CD4-positive, alpha-beta T cell treated with Interferon alpha-2 for 1 hour (primary cell): ENCODE data around the gene DGKI.
A peak's percentile ranks its signal among the peaks of the same experiment; 100 is the strongest.

Experiments used
- DNase-seq, 2 donors: peaks; one replicate each; pipeline ENCODE4 v3.0.0-alpha.2; 2020 to 2022

DGKI gene

DNA sequence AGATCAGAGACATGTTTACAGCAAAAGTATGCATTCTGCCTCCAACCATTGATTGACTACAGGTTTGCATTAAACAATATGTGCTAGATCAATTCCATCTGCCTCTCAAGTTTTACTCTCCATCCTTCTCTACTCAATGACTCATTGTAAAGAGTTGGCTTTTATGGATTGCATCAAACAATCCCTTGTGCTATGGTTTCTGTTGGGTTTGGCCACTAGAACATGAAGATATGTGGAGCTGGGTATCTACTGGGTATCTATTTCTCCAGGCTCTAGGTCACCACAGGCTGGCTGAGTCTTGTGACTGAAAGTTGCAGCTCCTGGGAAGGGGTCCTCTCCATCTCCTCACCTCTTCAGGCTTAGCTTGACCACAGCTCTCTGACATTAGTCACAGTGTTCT, 204.7 kb downstream of the DGKI start:
- DNase-seq, result no peak

DNA sequence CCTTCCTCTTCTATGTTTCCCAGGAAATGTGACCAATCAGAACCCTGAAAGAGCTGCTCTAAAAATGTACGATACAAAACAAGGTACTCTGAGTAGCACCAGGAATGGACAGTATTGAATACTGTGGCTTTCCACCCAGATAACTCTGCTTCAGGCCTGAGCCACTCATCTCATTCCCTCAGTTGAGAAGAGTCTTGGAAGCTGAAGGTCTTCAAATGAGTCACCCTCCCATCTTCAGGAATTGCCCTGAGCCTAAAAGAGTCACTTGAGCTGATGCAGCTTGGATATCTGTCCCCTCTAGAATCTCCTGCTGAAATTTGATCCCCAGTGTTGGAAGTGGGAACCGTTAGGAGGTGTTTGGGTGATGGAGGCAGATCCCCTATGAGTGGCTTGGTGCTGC, 210.4 kb downstream of the DGKI start:
- DNase-seq, result no peak

DNA sequence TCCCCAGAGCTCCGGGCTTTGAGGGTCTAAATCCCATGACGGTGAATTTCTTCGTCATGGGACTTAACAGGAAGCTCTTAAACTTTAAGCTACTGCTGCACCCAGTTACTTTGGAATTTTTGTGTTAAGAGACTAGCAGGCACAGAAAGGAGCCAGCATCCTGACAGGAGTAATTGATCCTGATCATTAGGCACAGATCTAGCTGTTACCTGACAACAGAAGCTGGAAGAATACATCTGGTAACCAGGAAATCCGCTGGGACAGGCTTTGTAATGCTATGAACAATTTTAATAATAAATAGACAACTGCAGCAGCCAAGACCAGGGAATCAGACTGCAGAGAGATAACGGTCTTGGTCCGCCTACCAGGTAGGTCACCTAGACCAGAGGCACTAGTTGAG, 210.9 kb downstream of the DGKI start:
- no peak for DNase-seq

DNA sequence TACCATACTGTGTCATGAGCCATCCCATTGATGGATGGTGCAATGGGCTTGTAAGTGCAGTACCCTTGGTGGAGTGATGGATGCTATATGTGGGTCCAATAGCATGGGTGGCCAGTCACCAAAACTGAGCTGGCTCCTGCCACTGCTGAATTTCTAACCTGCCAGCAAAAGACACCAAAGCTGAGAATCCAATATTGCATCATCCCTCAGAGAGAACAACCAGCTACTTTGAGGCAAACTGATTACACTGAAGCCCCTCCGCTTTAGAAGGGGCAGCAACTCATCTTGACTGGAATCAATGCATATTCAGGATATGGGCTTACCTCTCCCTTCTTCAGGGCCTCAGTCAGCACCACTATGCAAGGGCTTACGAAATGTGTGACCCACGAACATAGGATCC, 211.6 kb downstream of the DGKI start:
- DNase-seq, result no peak

DNA sequence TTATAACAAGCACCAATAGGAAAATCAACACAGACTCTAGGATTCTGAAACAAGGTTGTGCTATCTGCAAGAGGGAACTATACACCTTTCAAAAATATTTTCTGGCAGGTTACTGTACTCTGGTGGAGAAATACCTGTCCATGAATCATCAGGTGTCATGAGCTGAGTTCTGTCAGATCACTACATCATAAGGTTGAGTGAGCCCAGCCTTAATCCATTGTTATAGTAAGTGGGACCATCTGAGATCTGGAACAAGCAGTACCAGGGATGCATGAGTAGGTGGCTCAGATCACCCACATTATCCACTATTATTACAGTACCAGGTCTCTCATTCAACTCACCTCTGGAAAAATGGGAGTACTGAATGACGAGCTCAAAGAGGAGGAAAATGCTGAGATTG, 212.4 kb downstream of the DGKI start:
- no peak for DNase-seq

DNA sequence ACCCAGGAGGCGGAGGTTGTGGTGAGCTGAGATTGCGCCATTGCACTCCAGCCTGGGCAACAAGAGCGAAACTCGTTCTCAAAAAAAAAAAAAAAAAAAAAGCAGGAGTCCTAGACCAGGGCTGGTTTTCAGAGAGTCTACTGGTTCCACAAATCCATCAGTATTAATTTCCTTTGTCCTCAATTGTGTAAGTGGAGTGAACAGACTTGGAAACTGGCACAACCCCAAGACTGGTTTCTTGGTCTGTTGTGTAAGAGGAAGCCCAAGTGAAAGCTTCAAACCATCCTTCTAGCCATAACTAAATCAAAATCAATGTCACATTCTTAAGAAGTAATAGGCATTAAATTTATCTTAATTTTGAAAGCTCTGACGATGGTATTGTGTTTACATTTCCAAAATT, 213.6 kb downstream of the DGKI start:
- no peak for DNase-seq

DNA sequence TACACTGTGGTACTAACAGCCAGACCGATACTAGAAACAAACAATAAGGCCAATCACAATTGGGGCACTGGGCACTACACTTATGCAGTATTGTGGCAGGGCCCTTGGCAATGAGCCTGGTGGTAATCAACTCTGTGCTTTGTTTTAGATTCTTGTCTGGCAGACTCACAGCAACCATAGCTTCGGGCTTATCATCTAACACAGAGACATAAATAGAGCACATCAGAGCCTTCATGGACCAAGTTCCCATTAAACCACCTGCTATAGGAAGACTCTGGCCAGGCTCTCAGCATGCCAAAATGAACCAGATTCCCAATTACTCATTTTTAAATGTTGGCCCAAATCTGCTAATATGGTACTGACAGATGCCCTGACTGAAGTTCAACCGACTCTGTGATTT, 218.6 kb downstream of the DGKI start:
- no peak for DNase-seq

DNA sequence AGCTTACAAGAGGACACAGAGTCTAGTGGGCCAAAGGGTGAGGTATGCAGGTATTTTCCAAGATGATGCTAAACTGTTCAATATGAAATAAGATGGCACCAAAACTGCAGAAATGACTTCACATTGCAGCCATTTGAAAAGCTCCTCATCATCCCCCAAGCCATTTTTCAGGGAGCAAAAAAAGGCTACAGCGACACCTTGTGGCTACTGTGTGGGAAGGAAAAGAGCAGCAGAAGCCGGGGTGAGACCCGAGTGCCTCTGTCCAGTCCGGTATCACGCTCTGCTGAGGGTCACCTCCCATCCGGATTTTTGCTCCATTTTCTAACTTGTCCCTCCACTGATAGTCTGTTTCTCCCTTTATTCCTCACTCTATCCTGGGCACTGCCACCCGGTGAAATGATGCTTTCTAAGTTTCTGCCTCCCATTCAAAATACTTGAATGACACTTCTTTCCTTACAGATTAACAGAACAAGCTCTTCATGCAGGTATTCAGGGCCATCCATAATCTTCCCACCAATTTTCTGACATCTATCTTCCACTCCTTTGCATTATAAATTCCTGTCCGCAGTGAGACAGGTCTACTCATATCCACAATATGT, 220.2 kb downstream of the DGKI start:
- DNase-seq, result peak in 1 of 2 donors; percentile 24

DNA sequence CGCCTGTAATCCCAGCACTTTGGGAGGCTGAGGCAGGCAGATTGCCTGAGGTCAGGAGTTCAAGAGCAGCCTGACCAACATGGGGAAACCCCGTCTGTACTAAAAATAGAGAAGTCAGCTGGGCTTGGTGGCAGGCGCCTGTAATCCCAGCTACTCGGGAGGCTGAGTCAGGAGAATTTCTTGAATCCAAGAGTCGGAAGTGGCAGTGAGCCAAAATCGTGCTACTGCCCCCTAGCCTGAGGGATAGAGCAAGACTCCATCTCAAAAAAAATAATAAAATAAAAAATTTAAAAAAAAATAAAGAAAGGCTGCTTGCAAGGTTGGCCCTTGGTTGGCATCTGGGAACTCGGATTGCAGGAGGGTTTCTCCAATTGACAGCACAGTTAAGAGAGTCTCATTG, 221.6 kb downstream of the DGKI start:
- no peak for DNase-seq

DNA sequence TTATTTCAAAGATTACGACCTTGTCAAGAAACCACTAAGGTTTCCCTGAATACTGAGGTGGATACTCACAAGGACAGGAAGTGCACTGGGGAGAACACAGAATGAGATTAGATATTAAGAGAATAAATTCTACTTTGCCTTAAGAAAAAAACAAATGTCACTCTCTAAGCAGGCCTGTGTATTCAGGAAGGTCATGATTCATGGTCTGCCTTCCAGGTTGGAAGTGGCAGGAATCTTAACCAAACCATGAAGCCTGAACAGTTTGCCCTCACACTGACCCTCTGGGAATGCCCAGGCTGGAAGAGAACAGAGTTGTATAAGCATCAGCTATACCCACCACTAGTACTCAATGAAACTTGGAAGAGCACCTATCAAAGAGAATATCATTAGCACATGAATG, 227.6 kb downstream of the DGKI start:
- no peak for DNase-seq

DNA sequence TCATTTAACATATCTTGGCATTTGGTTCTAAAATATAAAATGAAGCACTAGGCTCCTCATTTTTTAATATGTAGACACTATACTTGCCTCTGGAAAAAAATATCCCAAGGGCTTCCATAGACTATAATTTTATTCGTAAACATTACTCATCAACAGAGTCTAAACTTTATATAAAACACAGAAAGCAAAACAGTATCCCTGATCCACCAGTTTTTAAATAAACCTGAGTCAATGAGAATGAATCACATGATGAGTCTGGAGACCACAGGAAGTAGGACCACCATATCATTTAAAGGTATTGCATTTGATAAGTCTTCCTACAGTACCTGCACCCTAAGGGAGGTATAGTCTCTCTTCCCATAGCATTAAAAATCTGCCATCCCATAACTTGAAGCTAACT, 228.0 kb downstream of the DGKI start:
- DNase-seq, result no peak

DNA sequence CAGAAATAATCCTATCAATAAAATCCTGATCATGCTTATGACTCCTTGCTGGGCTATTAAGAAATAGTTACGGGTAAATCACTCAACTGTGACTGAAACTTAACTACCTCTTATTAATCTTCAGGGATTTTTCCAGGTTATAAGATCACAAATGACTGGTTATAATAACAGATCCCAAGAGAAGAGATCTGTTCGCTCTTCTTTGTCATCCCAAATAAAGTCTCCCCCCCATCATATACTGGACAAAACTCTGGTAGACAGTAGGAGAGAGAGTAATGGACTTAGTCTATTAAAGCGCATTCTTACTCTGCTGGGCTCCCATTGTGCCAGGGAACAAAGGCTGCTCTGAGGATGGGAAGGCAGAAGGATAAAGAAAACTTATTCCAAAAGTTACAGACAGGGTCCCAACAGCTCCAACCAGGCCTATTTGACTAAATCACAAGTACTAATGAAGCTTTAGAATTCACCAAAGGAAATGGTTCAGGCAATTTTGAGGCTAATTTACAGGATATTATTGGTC, 233.7 kb downstream of the DGKI start:
- DNase-seq, result no peak

DNA sequence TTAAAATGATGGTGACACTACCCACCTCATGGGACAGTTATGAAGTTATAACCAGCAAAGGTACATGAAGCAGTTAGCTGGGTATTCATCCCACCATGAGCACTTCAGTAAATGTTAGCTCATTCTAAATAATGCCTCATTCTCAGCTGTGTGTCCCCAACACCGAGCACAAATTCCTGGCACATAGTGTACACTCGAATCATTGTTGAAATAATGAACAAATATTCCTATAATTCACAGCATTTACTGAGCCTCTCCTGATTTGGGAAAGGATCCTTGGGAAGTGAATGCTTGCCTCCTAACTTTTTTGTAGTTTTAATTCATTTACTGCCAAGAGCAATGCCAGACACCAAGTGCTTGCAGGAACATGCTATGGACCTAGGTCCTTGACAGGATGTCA, 235.2 kb downstream of the DGKI start:
- DNase-seq, result no peak

DNA sequence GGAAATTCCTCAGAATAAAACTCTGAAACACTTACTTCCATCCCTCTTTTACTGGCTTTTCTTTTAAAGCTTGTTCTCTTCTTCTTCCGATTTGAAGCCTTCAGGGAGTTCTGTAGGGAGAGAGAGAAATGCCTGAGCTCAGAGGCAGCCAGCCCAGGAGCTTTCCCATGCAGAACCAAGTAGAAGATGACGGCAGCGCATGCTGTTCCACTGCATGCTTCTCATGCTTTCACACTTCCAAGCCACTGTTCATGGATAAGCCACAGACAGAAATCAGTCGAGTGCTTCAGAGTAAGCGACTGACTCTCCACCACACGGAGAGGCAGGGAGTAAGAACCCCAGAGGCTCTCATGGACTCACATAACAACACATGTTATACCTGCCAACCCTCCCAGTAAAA, 237.3 kb downstream of the DGKI start:
- DNase-seq, result no peak

DNA sequence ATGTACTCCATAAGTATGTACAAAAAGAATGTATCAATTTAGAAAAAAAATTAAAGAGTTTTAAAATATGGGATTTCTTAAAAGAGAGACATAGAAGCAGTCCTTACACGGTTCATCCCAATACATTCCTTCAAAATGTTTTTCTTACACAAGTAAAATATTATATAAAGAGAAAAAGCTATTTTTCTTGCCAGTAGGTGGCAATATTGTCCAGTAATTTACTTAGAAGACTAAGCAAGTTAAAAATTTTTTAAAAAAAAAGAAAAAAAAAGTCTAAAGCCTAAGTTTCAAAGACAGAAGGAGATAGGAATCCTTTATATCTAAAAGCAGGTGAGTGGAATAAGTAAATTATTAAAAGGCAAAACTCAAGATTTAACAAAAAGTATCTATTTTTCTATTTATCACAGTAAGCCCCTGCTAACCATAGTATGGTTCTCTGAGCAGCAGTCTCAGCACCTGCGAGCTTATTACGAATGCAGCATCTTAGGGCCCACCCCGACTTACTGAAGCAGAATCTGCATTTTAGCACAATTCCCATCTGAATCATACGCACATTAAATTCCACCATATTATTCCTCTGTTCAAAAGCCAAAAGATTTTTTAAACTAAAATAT, 240.6 kb downstream of the DGKI start:
- DNase-seq, result peak in 1 of 2 donors; percentile 27

DNA sequence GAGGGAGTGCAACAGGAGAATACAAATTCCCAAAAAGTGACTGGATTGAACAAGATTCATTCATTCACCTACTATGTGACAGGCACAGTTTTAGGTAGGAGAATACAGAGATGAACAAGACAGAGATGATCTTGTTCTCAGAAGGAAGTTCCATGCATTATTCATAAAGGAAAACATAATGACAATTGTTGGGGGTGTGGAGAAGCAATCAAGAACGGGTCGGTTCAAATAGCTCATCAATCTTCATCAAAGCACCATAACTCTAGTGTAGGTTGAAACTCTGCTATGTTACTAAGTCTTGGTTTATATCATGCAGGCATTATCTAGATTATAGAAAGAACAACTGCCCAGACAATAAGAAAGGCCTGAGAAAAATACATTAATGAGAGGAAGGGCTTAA, 243.7 kb downstream of the DGKI start:
- DNase-seq, result no peak

DNA sequence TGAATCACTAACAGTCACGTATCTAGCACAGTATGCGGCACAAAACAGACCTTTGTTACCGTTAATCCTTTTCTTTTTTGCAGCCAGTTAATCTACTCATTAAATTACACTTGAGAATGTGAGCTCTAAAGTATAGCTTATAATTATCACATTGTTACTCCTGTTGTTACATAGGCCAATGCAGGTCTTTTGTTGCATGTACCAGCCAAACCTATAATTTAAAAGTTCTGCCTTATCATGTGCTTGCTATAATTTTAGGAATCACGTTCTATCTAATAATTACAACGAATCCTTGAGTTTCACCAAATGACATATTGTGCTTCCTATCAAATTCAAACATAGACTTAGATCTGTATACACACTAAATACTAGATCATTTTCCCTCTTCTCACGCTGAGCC, 245.1 kb downstream of the DGKI start:
- no peak for DNase-seq

DNA sequence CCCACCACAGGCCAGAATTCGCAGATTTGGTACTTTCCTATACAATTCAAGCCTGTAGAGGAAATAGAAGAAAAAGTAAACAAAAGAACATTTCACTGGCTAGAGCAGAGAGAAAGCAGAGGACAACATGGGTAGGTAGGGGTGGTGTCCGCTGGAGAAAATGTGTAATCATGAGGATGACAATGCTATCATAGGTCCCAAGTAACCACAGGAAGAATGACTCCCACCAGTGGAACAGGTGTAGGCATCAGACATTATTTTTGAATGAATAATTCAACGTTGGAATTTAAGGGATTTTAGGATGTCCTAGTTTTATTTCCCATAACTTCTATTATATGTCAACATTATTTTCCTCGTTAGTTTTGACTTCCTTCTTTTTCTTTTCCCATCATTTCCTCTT, 248.9 kb downstream of the DGKI start:
- no peak for DNase-seq

DNA sequence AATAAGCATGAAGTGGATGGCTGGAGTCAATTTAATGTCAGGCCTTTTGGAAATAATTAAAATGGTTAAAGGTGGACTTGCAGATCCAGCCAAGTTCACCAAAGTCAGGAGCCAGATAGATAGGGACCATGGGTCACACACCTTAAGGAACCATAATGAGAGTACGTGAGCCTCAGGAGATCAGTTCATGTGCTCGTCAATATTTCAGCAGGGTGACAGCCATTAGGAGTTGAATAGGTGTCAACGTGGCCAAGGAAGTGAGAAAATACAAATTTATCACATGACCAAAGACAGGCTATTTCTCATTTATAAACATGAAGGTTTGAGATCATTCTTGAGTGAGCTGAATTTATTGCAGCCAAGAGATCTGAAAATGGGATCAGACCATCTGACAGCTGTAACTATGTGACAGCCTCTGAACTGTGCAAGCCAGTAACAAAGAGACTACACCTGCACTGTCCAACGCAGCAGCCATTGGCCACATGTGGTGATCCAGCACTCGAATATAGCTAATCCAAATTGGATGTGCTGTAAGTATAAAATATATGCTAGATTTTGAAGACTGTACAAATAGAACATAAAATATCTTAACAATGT, 253.6 kb downstream of the DGKI start:
- no peak for DNase-seq

DNA sequence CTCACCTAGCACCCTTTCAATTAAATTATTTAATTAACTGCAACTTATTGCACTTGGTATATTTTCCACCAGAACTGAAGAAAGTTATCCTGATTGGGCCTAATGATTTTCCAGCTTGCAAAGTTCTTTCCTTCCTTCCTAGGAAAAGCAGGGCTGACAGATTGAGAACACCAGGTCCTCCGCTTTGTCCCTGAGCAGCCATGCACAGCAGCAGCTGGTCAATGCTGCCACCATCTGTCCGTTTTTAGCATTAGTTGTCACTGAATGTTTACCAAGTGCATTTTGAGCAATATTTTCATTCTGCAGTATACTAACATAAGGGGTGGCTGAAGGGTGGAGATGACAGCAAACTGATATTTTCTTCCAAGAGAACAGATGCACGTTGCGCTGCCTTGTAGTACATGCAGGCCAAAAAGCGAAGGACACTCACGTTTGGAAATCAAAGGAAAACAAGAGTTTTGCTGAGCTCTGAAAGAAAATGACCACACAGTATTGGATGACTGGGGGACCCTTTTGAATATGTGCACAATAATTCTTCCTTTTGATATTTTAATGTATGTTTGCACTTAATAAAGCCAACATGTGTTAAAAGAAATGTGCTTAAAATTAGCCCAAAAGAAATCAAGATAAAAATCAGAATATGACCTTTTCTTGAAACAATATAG, 254.4 kb downstream of the DGKI start:
- DNase-seq, result no peak

DNA sequence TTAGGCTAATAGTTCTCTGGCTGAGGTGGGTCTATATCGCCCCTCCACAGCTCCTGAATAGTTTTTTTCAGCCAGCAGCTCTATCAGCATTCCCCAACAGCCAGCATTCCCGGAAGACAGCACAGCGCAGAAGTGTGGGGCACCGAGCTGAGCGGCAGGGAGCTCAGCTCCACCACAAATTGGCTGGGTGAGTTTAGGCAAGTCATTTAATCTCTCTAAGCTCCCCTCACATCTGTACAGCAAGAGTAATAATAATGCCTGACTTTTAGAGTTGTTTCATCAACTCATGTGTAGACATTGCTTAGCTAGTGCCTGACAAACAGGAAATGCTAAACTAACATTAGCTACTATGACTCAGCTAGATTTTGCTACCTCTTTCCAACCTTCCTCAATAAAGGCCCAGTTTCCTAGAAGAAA, 255.3 kb downstream of the DGKI start:
- DNase-seq, result no peak

DNA sequence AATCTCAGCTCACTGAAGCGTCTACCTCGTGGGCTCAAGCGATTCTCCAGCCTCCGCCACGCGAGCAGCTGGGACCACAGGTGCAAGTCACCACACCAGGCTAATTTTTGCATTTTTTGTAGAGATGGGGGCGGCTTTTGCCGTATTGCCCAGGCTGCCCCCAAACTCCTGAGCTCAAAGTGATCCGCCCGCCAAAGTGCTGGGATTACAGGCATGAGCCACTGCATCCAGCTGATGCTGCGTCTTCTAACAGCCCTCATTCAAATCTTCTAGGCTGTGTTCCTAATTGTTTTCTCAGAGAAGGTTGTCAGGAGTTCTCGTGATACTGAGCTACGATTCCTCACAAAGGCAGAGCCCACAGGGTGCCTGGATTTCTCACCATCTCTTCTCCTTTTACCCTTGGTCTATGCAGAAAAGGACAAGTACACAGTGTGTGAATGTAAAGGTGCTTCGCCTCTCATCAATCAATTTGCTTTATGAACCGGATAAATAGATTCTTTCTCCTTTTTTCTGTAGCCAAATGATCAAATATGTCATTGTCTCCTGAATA, 255.9 kb downstream of the DGKI start:
- DNase-seq, result no peak

DNA sequence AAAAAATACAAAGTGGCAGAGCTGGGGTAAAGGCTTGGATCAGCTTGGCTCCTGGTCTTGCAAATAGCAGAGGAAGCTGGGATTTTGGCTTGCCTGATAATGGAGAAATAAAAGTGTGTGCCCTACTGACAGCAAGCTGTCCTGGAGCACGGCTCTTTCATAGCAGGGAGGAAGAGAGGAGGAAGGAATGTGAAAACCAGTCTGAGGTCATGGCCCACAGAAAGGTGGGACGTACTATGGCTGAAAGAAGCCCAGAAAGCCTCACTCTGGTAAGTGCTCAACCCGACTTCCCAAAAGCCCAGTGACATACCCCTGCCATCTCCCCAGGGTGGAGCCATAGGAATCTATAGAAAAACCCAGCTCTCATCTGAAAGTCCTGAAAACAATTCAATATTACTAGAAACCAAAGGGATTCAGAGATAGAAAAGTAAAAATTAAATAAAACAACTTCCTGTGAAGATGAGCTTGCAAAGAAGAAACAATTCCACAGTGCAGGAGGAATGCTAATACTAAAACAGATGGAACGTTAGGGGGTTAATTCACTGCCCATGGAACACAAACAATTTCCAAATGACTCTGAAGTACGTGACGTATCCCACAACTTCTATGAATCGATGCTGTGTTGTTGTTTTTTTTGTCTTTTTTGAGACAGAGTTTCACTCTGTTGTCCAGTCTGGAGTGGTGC, 256.6 kb downstream of the DGKI start:
- DNase-seq, result no peak
